Activated naive CD8-positive, alpha-beta T cell treated with anti-CD3 and anti-CD28 coated beads, Interleukin-2, amount 50 U/mL, for 24 hours (primary cell): ENCODE measurements around the gene DCAF7.

Experiments
- ATAC-seq: fragments of 150-1000 bp; cut with Tn5 transposase; one replicate; pipeline ENCODE4 v1.10.0; 2021
- DNase-seq: peaks from one replicate; pipeline ENCODE4 v3.0.0; 2021
- H3K27ac Mint-ChIP-seq: one replicate; pipeline ENCODE4 v1.8.0; 2021; ENCODE audit warnings: mild to moderate bottlenecking, mixed read lengths
- H3K27me3 Mint-ChIP-seq: one replicate; pipeline ENCODE4 v1.8.0; 2021; ENCODE audit warnings: mixed read lengths
- H3K36me3 Mint-ChIP-seq: one replicate; pipeline ENCODE4 v1.8.0; 2021; ENCODE audit warnings: low read depth, mixed read lengths
- H3K4me1 Mint-ChIP-seq: one replicate; pipeline ENCODE4 v1.8.0; 2021; ENCODE audit warnings: mixed read lengths
- H3K4me3 Mint-ChIP-seq: one replicate; pipeline ENCODE4 v1.8.0; 2021; ENCODE audit warnings: mild to moderate bottlenecking, moderate library complexity, mixed read lengths
- H3K9me3 Mint-ChIP-seq: one replicate; pipeline ENCODE4 v1.8.0; 2021; ENCODE audit warnings: mixed read lengths

The DCAF7 gene

GRCh38 chr17:63547083-63547523 lies 3.2 kb upstream of the DCAF7 start:
- ATAC-seq = no peak
- H3K36me3 Mint-ChIP-seq = peaks cover 4% of the 10 kb centered on the region

GRCh38 chr17:63549289-63549945 lies 860 bp upstream of the DCAF7 start:
- no peaks in the 10 kb centered on the region for H3K27me3 Mint-ChIP-seq
- peak overlapping the region; percentile 97 for H3K27ac Mint-ChIP-seq
- DNase-seq = no peak
- H3K4me3 Mint-ChIP-seq = peak overlapping the region; percentile 87
- peak; percentile 39 for ATAC-seq
- peaks cover 29% of the 10 kb centered on the region for H3K4me1 Mint-ChIP-seq
- peaks cover 13% of the 10 kb centered on the region for H3K36me3 Mint-ChIP-seq
- no peaks in the 10 kb centered on the region for H3K9me3 Mint-ChIP-seq

More at GRCh38 chr17:63547083-63547523, 3.2 kb upstream of the DCAF7 start:
- Mint-ChIP-seq H3K27ac (no peak overlapping the region), H3K9me3 (no peaks in the 10 kb centered on the region), H3K4me1 (peaks cover 11% of the 10 kb centered on the region), H3K27me3 (no peaks in the 10 kb centered on the region), H3K4me3 (no peak overlapping the region)
- no peak for DNase-seq

- Mint-ChIP-seq H3K9me3 (no peaks in the 10 kb centered on the region), H3K36me3 (peaks cover 16% of the 10 kb centered on the region), H3K27ac (peak overlapping the region; percentile 97), H3K27me3 (no peaks in the 10 kb centered on the region), H3K4me1 (peaks cover 45% of the 10 kb centered on the region), H3K4me3 (peak overlapping the region; percentile 87)
- ATAC-seq (no peak), DNase-seq (peak; percentile 30)
These were observed 751 bp downstream of the DCAF7 start for GRCh38 chr17:63550817-63551639.

- peak overlapping the region; percentile 2 for H3K27ac Mint-ChIP-seq
- H3K27me3 Mint-ChIP-seq = no peaks in the 10 kb centered on the region
- ATAC-seq (no peak), DNase-seq (no peak)
- H3K36me3 Mint-ChIP-seq = peaks cover 19% of the 10 kb centered on the region
- H3K9me3 Mint-ChIP-seq = no peaks in the 10 kb centered on the region
- H3K4me1 Mint-ChIP-seq = peaks cover 54% of the 10 kb centered on the region
- peak overlapping the region; percentile 87 for H3K4me3 Mint-ChIP-seq
These were observed 1.9 kb downstream of the DCAF7 start for GRCh38 chr17:63552211-63552610.

GRCh38 chr17:63555500-63556156 lies 5.4 kb downstream of the DCAF7 start:
- no peak overlapping the region for H3K27ac Mint-ChIP-seq
- no peaks in the 10 kb centered on the region for H3K9me3 Mint-ChIP-seq
- DNase-seq (no peak), ATAC-seq (no peak)
- H3K4me1 Mint-ChIP-seq = peaks cover 66% of the 10 kb centered on the region
- no peak overlapping the region for H3K4me3 Mint-ChIP-seq
- H3K27me3 Mint-ChIP-seq = no peaks in the 10 kb centered on the region
- peaks cover 17% of the 10 kb centered on the region for H3K36me3 Mint-ChIP-seq

GRCh38 chr17:63557416-63557815 lies 7.1 kb downstream of the DCAF7 start:
- no peak for DNase-seq
- no peak overlapping the region for H3K27ac Mint-ChIP-seq
- H3K36me3 Mint-ChIP-seq = peaks cover 12% of the 10 kb centered on the region
- H3K27me3 Mint-ChIP-seq = no peaks in the 10 kb centered on the region
- H3K4me1 Mint-ChIP-seq = peaks cover 69% of the 10 kb centered on the region
- no peak overlapping the region for H3K4me3 Mint-ChIP-seq
- no peak for ATAC-seq
- H3K9me3 Mint-ChIP-seq = no peaks in the 10 kb centered on the region

GRCh38 chr17:63558441-63558840 lies 8.2 kb downstream of the DCAF7 start:
- H3K9me3 Mint-ChIP-seq = no peaks in the 10 kb centered on the region
- ATAC-seq (peak; percentile 49), DNase-seq (no peak)
- H3K4me3 Mint-ChIP-seq = no peak overlapping the region
- no peak overlapping the region for H3K27ac Mint-ChIP-seq
- peaks cover 7% of the 10 kb centered on the region for H3K36me3 Mint-ChIP-seq
- H3K27me3 Mint-ChIP-seq = no peaks in the 10 kb centered on the region
- H3K4me1 Mint-ChIP-seq = peaks cover 62% of the 10 kb centered on the region

- H3K9me3 Mint-ChIP-seq = no peaks in the 10 kb centered on the region
- no peak for DNase-seq
- peaks cover 40% of the 10 kb centered on the region for H3K4me1 Mint-ChIP-seq
- H3K27me3 Mint-ChIP-seq = no peaks in the 10 kb centered on the region
- H3K4me3 Mint-ChIP-seq = no peak overlapping the region
- no peak overlapping the region for H3K27ac Mint-ChIP-seq
- no peak for ATAC-seq
- H3K36me3 Mint-ChIP-seq = no peaks in the 10 kb centered on the region
These were observed 11.5 kb downstream of the DCAF7 start for GRCh38 chr17:63561819-63562218.

GRCh38 chr17:63563339-63563738 lies 13.1 kb downstream of the DCAF7 start:
- Mint-ChIP-seq H3K27me3 (no peaks in the 10 kb centered on the region), H3K4me1 (peaks cover 31% of the 10 kb centered on the region), H3K9me3 (no peaks in the 10 kb centered on the region), H3K4me3 (no peak overlapping the region), H3K36me3 (peaks cover 2% of the 10 kb centered on the region), H3K27ac (no peak overlapping the region)
- ATAC-seq (no peak), DNase-seq (no peak)

GRCh38 chr17:63564562-63564961 lies 14.3 kb downstream of the DCAF7 start:
- Mint-ChIP-seq H3K4me3 (no peak overlapping the region), H3K36me3 (peaks cover 2% of the 10 kb centered on the region), H3K27me3 (no peaks in the 10 kb centered on the region), H3K4me1 (peaks cover 31% of the 10 kb centered on the region), H3K27ac (no peak overlapping the region), H3K9me3 (no peaks in the 10 kb centered on the region)
- ATAC-seq (no peak), DNase-seq (no peak)

GRCh38 chr17:63567229-63567628 lies 17.0 kb downstream of the DCAF7 start:
- no peak for DNase-seq
- no peaks in the 10 kb centered on the region for H3K27me3 Mint-ChIP-seq
- H3K36me3 Mint-ChIP-seq = peaks cover 5% of the 10 kb centered on the region
- H3K4me3 Mint-ChIP-seq = no peak overlapping the region
- H3K27ac Mint-ChIP-seq = no peak overlapping the region
- ATAC-seq = no peak
- H3K9me3 Mint-ChIP-seq = no peaks in the 10 kb centered on the region
- peaks cover 34% of the 10 kb centered on the region for H3K4me1 Mint-ChIP-seq

GRCh38 chr17:63568563-63568962 lies 18.3 kb downstream of the DCAF7 start:
- H3K9me3 Mint-ChIP-seq = no peaks in the 10 kb centered on the region
- H3K36me3 Mint-ChIP-seq = peaks cover 7% of the 10 kb centered on the region
- no peak for DNase-seq
- H3K27ac Mint-ChIP-seq = no peak overlapping the region
- ATAC-seq = no peak
- no peak overlapping the region for H3K4me3 Mint-ChIP-seq
- no peaks in the 10 kb centered on the region for H3K27me3 Mint-ChIP-seq
- peaks cover 31% of the 10 kb centered on the region for H3K4me1 Mint-ChIP-seq

GRCh38 chr17:63571632-63572310 lies 21.5 kb downstream of the DCAF7 start:
- peaks cover 30% of the 10 kb centered on the region for H3K4me1 Mint-ChIP-seq
- no peaks in the 10 kb centered on the region for H3K27me3 Mint-ChIP-seq
- no peaks in the 10 kb centered on the region for H3K9me3 Mint-ChIP-seq
- no peak overlapping the region for H3K4me3 Mint-ChIP-seq
- H3K27ac Mint-ChIP-seq = no peak overlapping the region
- no peak for DNase-seq
- peak; percentile 68 for ATAC-seq
- peaks cover 7% of the 10 kb centered on the region for H3K36me3 Mint-ChIP-seq

GRCh38 chr17:63573634-63574033 lies 23.4 kb downstream of the DCAF7 start:
- peak overlapping the region; percentile 15 for H3K27ac Mint-ChIP-seq

More at GRCh38 chr17:63573634-63574033, 23.4 kb downstream of the DCAF7 start:
- H3K36me3 Mint-ChIP-seq = peaks cover 5% of the 10 kb centered on the region
- peaks cover 25% of the 10 kb centered on the region for H3K4me1 Mint-ChIP-seq
- no peaks in the 10 kb centered on the region for H3K27me3 Mint-ChIP-seq
- H3K9me3 Mint-ChIP-seq = no peaks in the 10 kb centered on the region
- ATAC-seq (no peak), DNase-seq (no peak)
- H3K4me3 Mint-ChIP-seq = no peak overlapping the region
